ENCODE results near the gene SSH2. TPM values are rescaled to one million over a fixed set of nuclear protein-coding genes. Genes with fewer than 3 reads are reported as not detected.
A peak's percentile ranks its signal among the peaks of the same experiment; 100 is the strongest.

SSH2 gene
- polyA plus RNA-seq, 1 of the 3 experiments (the other 2 are of a cell fraction), result 8.8 TPM

DNA sequence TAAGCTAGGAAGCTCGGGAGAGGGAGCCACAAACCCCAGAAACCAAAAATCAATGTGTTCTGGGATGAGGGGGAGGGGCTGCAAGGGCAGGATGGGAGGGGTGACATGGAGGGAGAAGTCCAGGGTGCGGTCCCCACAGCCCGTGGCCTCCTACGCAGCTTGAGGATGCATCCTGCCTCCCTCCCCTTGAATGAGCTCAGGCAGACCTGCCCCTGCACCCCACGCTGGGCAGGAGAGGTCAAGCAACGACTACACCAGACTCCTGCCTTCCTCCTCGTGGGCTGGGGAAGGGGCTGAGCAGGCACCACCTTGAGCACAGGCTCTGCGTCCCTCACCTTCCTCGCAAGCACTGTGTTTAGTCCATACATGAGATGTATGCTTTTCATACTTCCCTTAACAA, 333.2 kb downstream of the SSH2 start (continued):
- TF ChIP-seq FOXM1 (IDR thresholded peaks at IDR 0.05; ENCODE audit: low read depth) (no peak), NRF1 (IDR thresholded peaks at IDR 0.05; ENCODE audit: low read depth, low read length) (no peak), CHD2 (IDR thresholded peaks at IDR 0.05; ENCODE audit: low read length, partially characterized antibody) (no peak), GATA2 (CRISPR knock-in tag; IDR thresholded peaks at IDR 0.05) (no peak), MEF2A (IDR thresholded peaks at IDR 0.05; ENCODE audit: borderline replicate concordance, low read depth) (no peak), RCOR1 (IDR thresholded peaks at IDR 0.05; ENCODE audit: low read length) (no peak), TEAD4 (IDR thresholded peaks at IDR 0.05; ENCODE audit: borderline replicate concordance, insufficient read depth) (no peak)
- TF ChIP-seq, protein P1, sequence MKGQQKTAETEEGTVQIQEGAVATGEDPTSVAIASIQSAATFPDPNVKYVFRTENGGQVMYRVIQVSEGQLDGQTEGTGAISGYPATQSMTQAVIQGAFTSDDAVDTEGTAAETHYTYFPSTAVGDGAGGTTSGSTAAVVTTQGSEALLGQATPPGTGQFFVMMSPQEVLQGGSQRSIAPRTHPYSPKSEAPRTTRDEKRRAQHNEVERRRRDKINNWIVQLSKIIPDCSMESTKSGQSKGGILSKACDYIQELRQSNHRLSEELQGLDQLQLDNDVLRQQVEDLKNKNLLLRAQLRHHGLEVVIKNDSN (IDR thresholded peaks at IDR 0.05; ENCODE audit: borderline replicate concordance, low read depth), result no peak

DNA sequence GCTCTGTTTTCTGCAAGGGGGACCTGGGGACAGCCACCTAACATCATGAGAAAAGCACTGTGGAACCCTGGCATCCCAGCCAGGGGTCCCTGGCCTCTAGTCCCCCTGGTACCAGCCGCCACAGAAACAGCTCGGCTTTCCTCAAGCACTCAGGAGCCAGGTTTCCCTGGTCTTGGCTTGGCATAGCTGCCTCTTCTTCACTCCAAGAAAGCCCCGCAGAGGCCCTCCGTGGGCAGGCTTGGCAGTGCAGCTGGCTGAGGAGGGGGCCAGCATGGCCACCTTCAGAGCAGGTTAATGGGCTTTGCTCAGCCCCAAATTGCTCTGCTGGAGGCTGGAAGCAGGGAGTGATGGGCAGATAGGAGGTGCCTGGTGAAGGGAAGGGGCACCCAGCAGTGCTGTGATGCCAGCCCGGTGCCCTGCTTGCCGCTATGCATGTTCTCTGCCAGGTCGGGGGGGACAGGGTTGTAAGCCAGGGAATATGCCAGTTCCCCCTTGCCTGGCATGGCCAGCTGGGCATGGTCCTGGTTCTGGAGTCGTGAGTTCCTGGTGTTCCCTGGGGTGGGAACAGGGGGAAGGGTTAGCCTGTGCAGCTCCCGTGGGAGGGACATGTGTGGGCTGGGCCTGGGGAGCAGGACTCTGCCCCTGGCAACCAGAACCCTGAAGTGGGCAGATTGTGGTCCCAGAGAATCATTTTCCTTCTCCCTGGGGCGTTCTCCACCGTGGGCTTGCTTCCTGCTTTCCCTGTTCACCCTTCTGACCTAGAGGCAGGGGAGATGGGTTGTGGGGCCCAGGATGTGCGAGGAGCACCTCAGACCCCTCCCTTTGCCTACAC, 333.9 kb downstream of the SSH2 start:
- H2AFZ ChIP-seq (ENCODE audit: low read depth), result no peak overlapping the region
- peaks cover 15% of the 10 kb centered on the region for H3F3A ChIP-seq (replicated peaks; ENCODE audit: insufficient read depth)
- no peaks in the 10 kb centered on the region for H3K9me2 ChIP-seq
- H3K9me3 ChIP-seq, result no peaks in the 10 kb centered on the region
- ChIA-PET POLR2A (interaction anchor here (0.6 to 0.9 kb wide), 3 partner anchors 25 to 28 kb away, joined by 3 read pairs; no protein-coding TSS in a partner anchor), CTCF (interaction anchor here (0.5 to 2.1 kb wide), 7 partner anchors 11 to 497 kb away, joined by 3 to 7 read pairs (median 3); no protein-coding TSS in a partner anchor)
- H3K79me2 ChIP-seq (ENCODE audit: insufficient read depth), result peaks cover 28% of the 10 kb centered on the region
- H3K27ac ChIP-seq (ENCODE audit: low read depth in 2 of 2, low read length in 1 of 2), result peak overlapping the region in 1 of 2 experiments; percentile 91; a peak in 2 of 4 replicates
- no peaks in the 10 kb centered on the region for H3K27me3 ChIP-seq (ENCODE audit: insufficient read depth)
- no peak for DNase-seq
- WGBS (ENCODE audit: low lambda C conversion rate), result 77% methylated on average over 6 of the region's 12 CpGs
- no peaks in the 10 kb centered on the region for H3K36me3 ChIP-seq (replicated peaks in 1 of 2; ENCODE audit: control insufficient read depth in 1 of 2, insufficient read depth in 2 of 2, low read length in 1 of 2)
- peak; percentile 51; the same call in 1 of the 2 replicates for TF ChIP-seq GATA2 (CRISPR knock-in tag; IDR thresholded peaks at IDR 0.05)
- no peak for TF ChIP-seq TEAD4 (IDR thresholded peaks at IDR 0.05; ENCODE audit: borderline replicate concordance, insufficient read depth)
- no peak for TF ChIP-seq FOXJ3 (CRISPR knock-in tag; IDR thresholded peaks at IDR 0.05)
- TF ChIP-seq, protein P2, sequence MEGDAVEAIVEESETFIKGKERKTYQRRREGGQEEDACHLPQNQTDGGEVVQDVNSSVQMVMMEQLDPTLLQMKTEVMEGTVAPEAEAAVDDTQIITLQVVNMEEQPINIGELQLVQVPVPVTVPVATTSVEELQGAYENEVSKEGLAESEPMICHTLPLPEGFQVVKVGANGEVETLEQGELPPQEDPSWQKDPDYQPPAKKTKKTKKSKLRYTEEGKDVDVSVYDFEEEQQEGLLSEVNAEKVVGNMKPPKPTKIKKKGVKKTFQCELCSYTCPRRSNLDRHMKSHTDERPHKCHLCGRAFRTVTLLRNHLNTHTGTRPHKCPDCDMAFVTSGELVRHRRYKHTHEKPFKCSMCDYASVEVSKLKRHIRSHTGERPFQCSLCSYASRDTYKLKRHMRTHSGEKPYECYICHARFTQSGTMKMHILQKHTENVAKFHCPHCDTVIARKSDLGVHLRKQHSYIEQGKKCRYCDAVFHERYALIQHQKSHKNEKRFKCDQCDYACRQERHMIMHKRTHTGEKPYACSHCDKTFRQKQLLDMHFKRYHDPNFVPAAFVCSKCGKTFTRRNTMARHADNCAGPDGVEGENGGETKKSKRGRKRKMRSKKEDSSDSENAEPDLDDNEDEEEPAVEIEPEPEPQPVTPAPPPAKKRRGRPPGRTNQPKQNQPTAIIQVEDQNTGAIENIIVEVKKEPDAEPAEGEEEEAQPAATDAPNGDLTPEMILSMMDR (IDR thresholded peaks at IDR 0.05), result no peak
- TF ChIP-seq NFIC (IDR thresholded peaks at IDR 0.05; ENCODE audit: borderline replicate concordance), result no peak
- TF ChIP-seq, protein P3, sequence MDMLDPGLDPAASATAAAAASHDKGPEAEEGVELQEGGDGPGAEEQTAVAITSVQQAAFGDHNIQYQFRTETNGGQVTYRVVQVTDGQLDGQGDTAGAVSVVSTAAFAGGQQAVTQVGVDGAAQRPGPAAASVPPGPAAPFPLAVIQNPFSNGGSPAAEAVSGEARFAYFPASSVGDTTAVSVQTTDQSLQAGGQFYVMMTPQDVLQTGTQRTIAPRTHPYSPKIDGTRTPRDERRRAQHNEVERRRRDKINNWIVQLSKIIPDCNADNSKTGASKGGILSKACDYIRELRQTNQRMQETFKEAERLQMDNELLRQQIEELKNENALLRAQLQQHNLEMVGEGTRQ (IDR thresholded peaks at IDR 0.05; ENCODE audit: borderline replicate concordance, low read depth, low read length), result no peak
- no peak for TF ChIP-seq SIN3A (IDR thresholded peaks at IDR 0.05; ENCODE audit: borderline replicate concordance, low read depth, low read length)
- peak overlapping the region in 1 of 2 experiments; percentile 89; a peak in 1 of 4 replicates for H3K4me3 ChIP-seq (ENCODE audit: low read depth in 2 of 2, low read length in 1 of 2)
- H4K20me1 ChIP-seq (ENCODE audit: insufficient read depth), result peaks cover 4% of the 10 kb centered on the region; the same call in 1 of the 2 replicates
- H3K4me1 ChIP-seq (ENCODE audit: control insufficient read depth in 1 of 2, insufficient read depth in 2 of 2, low read depth in 1 of 2, low read length in 1 of 2), result peaks cover 19 to 57% of the 10 kb centered on the region in 2 experiments
- no peak overlapping the region for H3K9ac ChIP-seq
- 0 out of 2 replicates have a peak overlapping the region, but pooled peaks have one; percentile 4 for H3K4me2 ChIP-seq

Data from SK-N-SH (cell line).